MG63 (cell line): ENCODE data around the gene BECN2. TPM values are rescaled to one million over a fixed set of nuclear protein-coding genes. Genes with fewer than 3 reads are reported as not detected.

Experiments used
- DNase-seq: peaks from one replicate; pipeline ENCODE4 v3.0.0-alpha.2; 2020
- H3K27me3 ChIP-seq: fragments of 250-450 bp; sonication (Bioruptor Pico); 2 replicates; pipeline ENCODE4 v1.5.1; 2020; ENCODE audit warnings: mild to moderate bottlenecking, moderate library complexity
- H3K36me3 ChIP-seq: fragments of 250-450 bp; sonication (Bioruptor Pico); 2 replicates; pipeline ENCODE4 v1.5.1; 2020; ENCODE audit warnings: mild to moderate bottlenecking, moderate library complexity
- H3K4me3 ChIP-seq: fragments of 250-450 bp; sonication (Bioruptor Pico); 2 replicates; pipeline ENCODE4 v1.5.1; 2020; ENCODE audit warnings: mild to moderate bottlenecking, moderate library complexity
- H3K9me3 ChIP-seq: fragments of 250-450 bp; sonication (Bioruptor Pico); 2 replicates; pipeline ENCODE4 v1.5.1; 2020; ENCODE audit warnings: mild to moderate bottlenecking, moderate library complexity
- total RNA-seq: library from RNA; depleted of rRNA; stranded (reverse); fragments of >200 nt; shearing (Covaris generic); gene quantifications from 2 replicates; pipeline ENCODE4 v1.2.3, GENCODE V29; 2014; ENCODE audit warnings: low replicate concordance; rRNA removed

BECN2 gene, protein sequence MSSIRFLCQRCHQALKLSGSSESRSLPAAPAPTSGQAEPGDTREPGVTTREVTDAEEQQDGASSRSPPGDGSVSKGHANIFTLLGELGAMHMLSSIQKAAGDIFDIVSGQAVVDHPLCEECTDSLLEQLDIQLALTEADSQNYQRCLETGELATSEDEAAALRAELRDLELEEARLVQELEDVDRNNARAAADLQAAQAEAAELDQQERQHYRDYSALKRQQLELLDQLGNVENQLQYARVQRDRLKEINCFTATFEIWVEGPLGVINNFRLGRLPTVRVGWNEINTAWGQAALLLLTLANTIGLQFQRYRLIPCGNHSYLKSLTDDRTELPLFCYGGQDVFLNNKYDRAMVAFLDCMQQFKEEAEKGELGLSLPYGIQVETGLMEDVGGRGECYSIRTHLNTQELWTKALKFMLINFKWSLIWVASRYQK
- not detected in 2 replicates for total RNA-seq

DNA sequence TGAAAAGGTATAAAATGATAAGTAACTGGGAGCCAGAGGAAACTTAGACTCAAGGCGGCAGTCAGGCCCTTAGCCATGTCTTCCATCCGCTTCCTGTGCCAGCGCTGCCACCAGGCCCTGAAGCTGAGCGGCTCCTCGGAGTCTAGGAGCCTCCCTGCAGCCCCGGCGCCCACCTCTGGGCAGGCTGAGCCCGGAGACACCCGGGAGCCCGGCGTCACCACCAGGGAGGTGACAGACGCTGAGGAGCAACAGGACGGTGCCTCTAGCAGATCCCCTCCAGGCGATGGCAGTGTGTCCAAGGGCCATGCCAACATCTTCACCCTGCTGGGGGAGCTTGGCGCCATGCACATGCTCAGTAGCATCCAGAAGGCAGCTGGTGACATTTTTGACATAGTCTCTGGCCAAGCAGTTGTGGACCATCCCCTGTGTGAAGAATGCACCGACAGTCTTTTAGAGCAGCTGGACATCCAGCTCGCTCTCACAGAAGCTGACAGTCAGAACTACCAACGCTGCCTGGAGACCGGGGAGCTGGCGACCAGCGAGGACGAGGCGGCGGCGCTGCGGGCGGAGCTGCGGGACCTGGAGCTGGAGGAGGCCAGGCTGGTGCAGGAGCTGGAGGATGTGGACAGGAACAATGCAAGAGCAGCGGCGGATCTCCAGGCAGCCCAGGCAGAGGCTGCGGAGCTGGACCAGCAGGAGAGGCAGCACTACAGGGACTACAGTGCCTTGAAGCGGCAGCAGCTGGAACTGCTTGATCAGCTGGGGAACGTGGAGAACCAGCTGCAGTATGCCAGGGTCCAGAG, at the start of gene BECN2:
Gene BECN2 (plus strand): TSS at position 76 of the 803 bp plus-strand sequence. CDS start 0 bp downstream, at position 76.
- H3K4me3 ChIP-seq = no peak within 1 kb of the TSS
- no peaks in the 10 kb centered on the region for H3K9me3 ChIP-seq
- no peaks in the 10 kb centered on the region for H3K36me3 ChIP-seq
- no peaks in the 10 kb centered on the region for H3K27me3 ChIP-seq
- no peak for DNase-seq

DNA sequence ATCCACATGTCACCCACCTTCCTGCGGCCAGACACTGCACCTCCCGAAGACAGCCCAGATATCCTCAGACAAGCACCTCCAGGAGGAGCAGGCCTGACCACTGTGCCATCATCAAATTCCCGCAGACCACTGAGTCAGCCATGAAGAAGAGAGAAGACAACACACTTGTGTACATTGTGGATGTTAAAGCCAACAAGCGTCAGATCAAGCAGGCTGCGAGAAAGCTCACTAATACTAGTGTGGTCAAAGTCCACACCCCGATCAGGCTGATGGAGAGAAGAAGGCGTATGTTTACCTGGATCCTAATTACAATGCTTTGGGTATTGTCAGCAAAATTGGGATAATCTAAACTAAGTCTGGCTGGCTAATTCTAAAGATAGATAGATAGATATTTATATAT, 41.4 kb upstream of the BECN2 start:
- DNase-seq = no peak
- no peaks in the 10 kb centered on the region for H3K27me3 ChIP-seq
- H3K4me3 ChIP-seq = no peak overlapping the region
- H3K36me3 ChIP-seq = no peaks in the 10 kb centered on the region
- H3K9me3 ChIP-seq = no peaks in the 10 kb centered on the region

DNA sequence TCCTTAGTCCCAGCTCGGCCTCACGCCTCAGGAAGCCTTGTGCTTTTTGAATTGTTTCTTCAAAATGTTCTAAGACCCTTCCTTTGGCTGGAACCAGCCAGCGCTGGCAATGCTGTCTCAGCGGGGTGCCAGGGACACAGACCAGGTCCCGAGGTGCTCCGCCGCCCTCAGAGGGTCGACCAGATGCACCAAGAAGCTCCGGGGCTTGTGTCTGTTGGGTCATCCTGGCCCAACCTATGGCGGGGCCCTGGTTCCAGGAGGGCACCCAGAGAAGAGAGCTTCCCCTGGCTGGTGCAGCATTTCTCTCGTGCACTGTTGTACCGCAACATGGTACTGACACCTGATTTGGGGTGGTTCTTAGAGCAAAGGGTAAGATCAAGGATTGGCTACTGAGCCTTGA, 40.1 kb upstream of the BECN2 start:
- Histone ChIP-seq H3K36me3 (no peaks in the 10 kb centered on the region), H3K4me3 (no peak overlapping the region), H3K27me3 (no peaks in the 10 kb centered on the region), H3K9me3 (no peaks in the 10 kb centered on the region)
- no peak for DNase-seq

DNA sequence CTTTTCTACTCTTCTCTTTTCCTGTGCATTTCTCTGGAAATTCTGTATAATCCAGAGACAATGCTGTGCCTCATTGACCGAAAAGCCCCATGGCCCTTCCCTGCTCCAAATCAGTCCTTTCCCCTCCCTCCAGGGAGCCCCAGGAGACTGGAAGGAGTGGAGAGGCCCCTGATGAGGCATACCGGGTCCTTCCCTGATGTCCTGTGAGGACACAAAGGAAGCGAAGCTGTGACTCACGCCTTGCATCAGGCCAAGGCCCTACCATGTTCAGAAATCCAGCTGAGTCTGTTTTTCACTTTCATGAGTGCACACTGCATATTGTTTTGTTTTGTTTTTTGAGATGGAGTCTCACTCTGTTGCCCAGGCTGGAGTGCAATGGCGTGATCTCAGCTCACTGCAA, 38.7 kb upstream of the BECN2 start:
- Histone ChIP-seq H3K27me3 (no peaks in the 10 kb centered on the region), H3K36me3 (no peaks in the 10 kb centered on the region), H3K9me3 (no peaks in the 10 kb centered on the region), H3K4me3 (no peak overlapping the region)
- DNase-seq = peak; percentile 77

DNA sequence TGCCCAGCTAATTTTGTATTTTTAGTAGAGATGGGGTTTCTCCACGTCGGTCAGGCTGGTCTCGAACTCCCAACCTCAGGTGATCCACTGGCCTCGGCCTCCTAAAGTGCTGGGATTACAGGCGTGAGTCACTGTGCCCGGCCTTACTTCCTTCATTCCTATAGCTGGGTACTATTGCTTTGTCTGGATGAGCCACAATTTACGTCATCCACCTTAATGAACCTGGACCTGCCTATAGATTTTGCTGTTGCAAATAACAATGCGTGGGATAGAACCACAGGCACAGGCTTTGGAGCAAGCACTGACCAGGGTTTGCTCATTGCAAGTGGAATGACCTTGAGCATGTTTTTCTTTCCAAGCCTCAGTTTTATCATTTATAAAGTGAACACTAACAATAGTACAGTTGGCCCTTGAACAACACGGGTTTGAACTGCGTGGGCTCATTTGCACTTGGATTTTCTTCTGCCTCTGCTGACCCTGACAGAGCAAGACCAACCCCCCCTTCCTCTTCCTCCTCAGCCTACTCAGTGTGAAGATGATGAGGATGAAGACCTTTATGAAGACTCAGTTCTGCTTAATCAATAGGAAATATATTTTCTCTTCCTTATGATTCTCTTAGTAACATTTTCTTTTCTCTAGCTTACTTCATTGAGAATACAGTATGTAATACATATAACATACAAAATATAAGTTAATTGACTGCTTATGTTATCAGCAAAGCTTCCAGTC, 33.3 kb upstream of the BECN2 start:
- H3K36me3 ChIP-seq = no peaks in the 10 kb centered on the region
- no peaks in the 10 kb centered on the region for H3K27me3 ChIP-seq
- H3K9me3 ChIP-seq = no peaks in the 10 kb centered on the region
- no peak overlapping the region for H3K4me3 ChIP-seq
- no peak for DNase-seq

DNA sequence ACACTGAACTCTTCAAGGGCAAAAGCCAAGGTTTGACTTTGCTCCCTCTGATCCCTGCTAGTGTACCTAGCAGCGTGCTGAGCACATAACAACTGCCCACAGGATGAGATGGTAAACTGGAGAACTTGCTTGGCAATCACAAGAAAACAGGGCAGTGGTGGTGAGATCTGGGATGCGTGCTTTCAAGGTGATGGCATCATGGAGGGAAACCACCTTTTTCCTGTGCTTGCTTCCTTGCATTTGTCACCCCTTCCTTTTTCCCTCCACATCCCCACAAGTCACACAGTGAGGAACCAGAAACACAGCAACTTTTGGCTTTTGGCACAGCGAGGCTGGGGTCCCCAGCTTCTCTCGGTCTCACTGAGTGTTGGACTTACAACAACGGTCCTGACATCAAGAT, 31.4 kb upstream of the BECN2 start:
- Histone ChIP-seq H3K27me3 (no peaks in the 10 kb centered on the region; the same call in 1 of the 2 replicates), H3K36me3 (no peaks in the 10 kb centered on the region), H3K4me3 (no peak overlapping the region), H3K9me3 (no peaks in the 10 kb centered on the region)
- no peak for DNase-seq

DNA sequence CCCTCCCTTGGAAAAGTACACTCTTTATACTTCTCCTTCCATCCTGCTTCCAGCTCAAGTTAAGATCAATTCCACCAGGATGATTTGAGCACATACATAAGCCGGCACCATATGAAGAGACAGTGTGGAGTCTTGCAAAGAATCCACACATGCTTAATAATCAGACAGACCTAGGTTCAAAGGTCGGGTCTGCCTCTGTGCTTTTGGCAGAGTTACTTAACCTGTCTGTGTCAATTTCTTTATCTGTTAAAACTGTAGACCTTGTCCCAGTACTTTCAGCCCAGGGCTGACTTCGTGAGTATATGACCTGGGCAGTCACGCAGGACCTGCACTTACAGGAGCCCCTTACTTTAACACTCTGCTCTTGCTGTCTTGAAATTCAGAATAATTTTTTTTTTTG, 30.2 kb upstream of the BECN2 start:
- Histone ChIP-seq H3K4me3 (no peak overlapping the region), H3K27me3 (no peaks in the 10 kb centered on the region; the same call in 1 of the 2 replicates), H3K36me3 (no peaks in the 10 kb centered on the region), H3K9me3 (no peaks in the 10 kb centered on the region)
- no peak for DNase-seq

DNA sequence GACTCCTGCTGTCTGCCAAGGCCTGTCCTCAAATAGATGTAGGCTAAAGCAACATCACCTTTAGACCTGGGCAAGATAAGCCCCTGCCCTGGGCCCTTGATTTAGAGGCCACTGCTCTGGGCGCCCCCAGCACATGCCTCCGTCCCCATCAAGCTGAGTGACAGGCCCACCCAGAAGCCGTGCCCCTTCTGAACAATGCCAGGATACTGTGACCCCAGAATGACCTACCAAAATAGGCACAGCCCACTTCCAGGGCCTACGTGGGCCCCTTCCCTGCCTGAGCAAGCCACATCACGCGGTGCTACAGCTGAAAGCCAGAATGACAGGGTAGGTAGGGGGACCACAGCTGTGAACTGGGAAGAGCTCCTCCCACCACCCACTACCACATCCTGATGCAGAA, 24.7 kb upstream of the BECN2 start:
- H3K9me3 ChIP-seq = no peaks in the 10 kb centered on the region
- H3K36me3 ChIP-seq = no peaks in the 10 kb centered on the region
- DNase-seq = no peak
- no peaks in the 10 kb centered on the region; the same call in 1 of the 2 replicates for H3K27me3 ChIP-seq
- H3K4me3 ChIP-seq = no peak overlapping the region

DNA sequence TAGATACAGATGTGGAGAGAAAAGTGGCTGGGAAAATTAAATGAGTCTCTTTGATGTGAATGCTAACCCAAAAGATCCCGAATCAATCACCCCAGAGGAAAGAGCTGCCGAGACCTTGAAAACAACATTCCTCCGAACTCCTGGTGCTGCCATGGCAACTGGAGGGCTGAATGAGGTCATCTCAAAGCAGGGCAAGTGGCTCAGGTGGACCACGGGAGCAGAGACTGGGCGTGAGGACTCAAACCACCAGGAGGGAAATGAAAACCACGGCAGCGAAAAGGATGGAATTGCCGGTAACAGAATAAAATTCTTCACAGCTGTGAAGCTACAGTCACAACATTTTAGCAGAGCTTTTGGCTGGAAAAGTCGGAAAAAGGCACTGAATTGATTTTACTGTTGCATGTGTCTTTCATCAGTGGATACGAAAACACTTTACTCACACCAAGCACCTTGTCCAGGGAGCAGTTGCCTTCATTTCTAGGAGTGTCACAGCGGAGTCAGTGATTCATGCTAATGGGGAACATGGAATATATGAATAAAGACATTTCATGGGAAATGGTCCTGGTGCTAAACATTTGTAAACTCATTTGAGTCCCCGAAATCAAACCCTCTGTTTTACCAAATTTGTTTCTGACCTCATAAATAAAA, 23.2 kb upstream of the BECN2 start:
- no peaks in the 10 kb centered on the region; the same call in 1 of the 2 replicates for H3K27me3 ChIP-seq
- no peak overlapping the region for H3K4me3 ChIP-seq
- H3K36me3 ChIP-seq = no peaks in the 10 kb centered on the region
- peak; percentile 69 for DNase-seq
- peaks cover 4% of the 10 kb centered on the region for H3K9me3 ChIP-seq

DNA sequence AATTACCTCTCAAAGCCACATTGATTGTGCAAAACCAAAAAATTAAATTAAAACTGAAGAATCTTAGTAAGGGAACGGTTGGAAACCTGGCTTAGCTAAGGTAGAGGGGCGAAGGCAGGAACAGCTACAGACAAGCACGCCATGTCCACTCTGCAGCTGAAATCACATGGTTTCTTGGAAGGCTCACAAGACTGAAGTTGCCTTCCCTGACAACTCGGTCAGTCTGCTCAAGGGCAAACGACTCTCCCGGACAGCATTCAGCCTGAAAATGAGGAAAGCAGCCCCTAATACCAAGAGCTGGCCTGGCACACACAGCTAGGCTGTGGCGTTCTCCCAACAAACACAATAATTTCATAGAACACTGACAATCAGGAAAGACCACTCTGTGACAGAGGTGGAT, 22.7 kb upstream of the BECN2 start:
- Histone ChIP-seq H3K9me3 (peaks cover 4% of the 10 kb centered on the region), H3K4me3 (no peak overlapping the region), H3K36me3 (no peaks in the 10 kb centered on the region), H3K27me3 (no peaks in the 10 kb centered on the region; the same call in 1 of the 2 replicates)
- DNase-seq = no peak

DNA sequence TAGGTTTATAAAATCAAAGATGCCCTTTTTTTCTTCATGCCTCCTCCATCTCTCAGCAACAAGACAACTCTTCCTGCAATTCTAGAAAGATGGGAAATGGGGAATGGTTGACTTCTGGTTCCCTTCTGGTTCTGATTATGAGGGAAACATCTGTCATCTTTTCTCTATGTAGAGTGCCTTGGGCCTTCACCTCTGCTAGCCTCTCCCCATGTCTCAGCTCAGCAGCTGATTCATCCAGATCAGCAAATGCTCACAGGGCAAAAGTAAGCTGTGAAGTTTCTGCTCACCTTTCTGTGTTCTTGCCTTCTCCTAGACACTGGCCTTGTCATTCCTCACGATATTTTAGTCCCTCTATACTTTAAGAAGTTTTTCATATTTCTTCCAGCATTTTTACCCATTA, 17.8 kb upstream of the BECN2 start:
- H3K4me3 ChIP-seq = no peak overlapping the region
- no peak for DNase-seq

DNA sequence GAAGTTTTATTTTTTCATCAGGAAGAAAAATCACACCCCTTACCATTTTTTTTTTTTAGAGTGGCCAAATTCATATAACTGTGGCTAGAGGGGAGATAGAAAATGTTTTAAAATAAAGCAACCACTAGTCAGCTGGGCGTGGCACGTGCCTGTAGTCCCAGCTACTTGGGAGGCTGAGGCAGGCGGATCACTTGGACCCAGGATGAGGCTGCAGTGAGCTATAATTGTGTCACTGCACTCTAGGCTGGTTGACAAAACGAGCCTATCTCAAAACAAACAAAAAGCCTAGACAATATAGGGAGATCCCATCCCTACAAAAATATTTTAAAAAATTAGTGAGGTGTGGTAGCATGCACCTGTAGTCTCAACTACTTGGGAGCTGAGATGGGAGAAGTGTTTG, 14.8 kb upstream of the BECN2 start:
- H3K9me3 ChIP-seq = peaks cover 4% of the 10 kb centered on the region
- peak; percentile 33 for DNase-seq

More for the DNA sequence above, 17.8 kb upstream of the BECN2 start:
- Histone ChIP-seq H3K9me3 (peaks cover 4% of the 10 kb centered on the region), H3K27me3 (no peaks in the 10 kb centered on the region), H3K36me3 (no peaks in the 10 kb centered on the region)

DNA sequence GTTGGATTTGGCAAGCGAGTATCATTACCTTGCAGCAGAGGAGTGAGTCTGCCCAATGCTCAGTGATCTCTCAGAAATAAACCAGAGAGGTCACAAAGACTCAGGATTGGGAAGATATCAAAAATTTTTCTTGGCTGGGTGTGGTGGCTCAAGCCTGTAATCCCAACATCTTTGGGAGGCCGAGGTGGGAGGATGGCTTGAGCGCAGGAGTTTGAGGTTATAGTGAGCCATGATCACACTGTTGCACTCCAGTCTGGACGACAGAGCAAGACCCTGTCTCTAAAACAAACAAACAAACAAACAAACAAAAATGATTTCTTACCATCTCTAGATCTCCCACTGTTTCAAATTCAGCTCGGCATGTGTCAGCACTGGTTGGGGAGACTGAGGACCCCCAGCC, 13.3 kb upstream of the BECN2 start:
- Histone ChIP-seq H3K27me3 (no peaks in the 10 kb centered on the region), H3K4me3 (peak overlapping the region; percentile 50), H3K9me3 (no peaks in the 10 kb centered on the region; the same call in none of the 2 replicates), H3K36me3 (no peaks in the 10 kb centered on the region)
- no peak for DNase-seq

More for the DNA sequence above, 14.8 kb upstream of the BECN2 start:
- Histone ChIP-seq H3K36me3 (no peaks in the 10 kb centered on the region), H3K27me3 (no peaks in the 10 kb centered on the region), H3K4me3 (no peak overlapping the region)

DNA sequence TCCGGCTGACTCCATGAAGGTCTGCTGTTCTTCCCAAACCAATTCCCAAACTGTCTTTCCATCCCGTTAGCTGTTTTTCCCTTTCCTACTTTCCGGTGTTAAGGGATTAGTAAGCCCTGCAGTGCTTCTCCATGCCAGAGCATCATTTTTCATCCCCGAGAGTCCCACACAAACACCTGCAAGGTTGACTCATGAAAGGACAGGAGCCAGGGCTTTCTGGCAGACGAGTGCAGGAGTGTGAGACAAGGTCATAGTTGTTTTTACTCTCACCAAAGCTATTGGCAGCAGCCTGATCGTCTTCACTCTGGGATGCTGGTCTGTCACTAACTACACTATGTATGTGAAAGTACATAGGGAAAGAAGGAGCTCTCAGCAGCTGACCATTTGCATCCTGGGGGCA, 10.2 kb upstream of the BECN2 start:
- no peaks in the 10 kb centered on the region for H3K36me3 ChIP-seq
- H3K9me3 ChIP-seq = no peaks in the 10 kb centered on the region
- H3K27me3 ChIP-seq = no peaks in the 10 kb centered on the region
- no peak overlapping the region for H3K4me3 ChIP-seq
- DNase-seq = no peak

DNA sequence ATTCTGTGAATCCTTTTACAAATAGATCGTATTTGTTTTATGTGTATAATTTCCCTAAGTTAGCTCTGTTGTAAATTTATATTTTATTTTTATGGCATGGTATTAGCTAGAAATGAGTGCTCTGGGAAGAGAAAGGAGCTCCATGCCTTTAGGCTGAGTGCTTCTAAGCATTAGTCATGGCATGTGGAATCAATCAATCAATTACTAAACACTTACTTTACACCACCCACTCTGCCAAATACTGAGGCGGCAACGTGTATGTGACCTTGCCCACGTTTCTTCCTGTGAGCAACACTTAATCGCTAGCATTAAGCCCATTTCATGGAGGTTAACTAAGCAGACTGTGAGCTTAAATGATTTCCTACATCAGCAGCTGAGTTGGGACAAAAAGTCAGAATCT, 7.2 kb upstream of the BECN2 start:
- H3K27me3 ChIP-seq = no peaks in the 10 kb centered on the region
- peak; percentile 83 for DNase-seq
- no peak overlapping the region for H3K4me3 ChIP-seq
- H3K36me3 ChIP-seq = no peaks in the 10 kb centered on the region
- H3K9me3 ChIP-seq = no peaks in the 10 kb centered on the region

DNA sequence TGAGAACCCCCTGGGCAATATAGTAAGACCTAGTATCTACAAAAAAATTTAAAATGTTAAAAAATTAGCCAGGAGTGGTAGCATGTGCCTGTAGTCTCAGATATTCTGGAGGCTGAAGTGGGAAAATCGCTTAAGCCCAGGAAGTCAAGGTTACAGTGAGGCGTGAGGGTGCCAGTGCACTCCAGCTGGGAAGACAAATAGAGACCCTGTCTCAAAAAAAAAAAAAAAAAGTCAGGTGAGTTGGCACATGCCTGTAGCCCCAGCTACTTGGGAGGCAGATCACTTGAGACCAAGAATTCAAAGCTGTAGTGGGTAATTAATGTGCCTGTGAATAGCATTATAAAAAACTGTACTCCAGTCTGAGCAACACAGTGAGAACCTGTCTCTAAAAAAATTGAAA, 4.6 kb downstream of the BECN2 start:
- no peaks in the 10 kb centered on the region for H3K9me3 ChIP-seq

More for the DNA sequence above, 4.6 kb downstream of the BECN2 start:
- no peak for DNase-seq
- Histone ChIP-seq H3K27me3 (no peaks in the 10 kb centered on the region), H3K4me3 (no peak overlapping the region), H3K36me3 (no peaks in the 10 kb centered on the region)
